ENCODE measurements around the gene ANKS1B.

Gene ANKS1B

GRCh38 chr12:99135376-99135775, 849.4 kb downstream of the ANKS1B start:
- no peak for DNase-seq

- DNase-seq, result no peak
These were observed 851.3 kb downstream of the ANKS1B start for GRCh38 chr12:99133401-99133800.

GRCh38 chr12:99131751-99132199, 853.0 kb downstream of the ANKS1B start:
- DNase-seq, result peak in 41 of 56 donors; percentile 3 to 81 (median 43)

GRCh38 chr12:99130808-99131553, 853.8 kb downstream of the ANKS1B start:
- DNase-seq, result no peak

- no peak for DNase-seq
These were observed 856.4 kb downstream of the ANKS1B start for GRCh38 chr12:99128246-99128802.

- no peak for DNase-seq
These were observed 861.8 kb downstream of the ANKS1B start for GRCh38 chr12:99122959-99123358.

GRCh38 chr12:99122496-99122895, 862.2 kb downstream of the ANKS1B start:
- DNase-seq, result peak in 1 of 56 donors; percentile 18

GRCh38 chr12:99121546-99121945, 863.2 kb downstream of the ANKS1B start:
- DNase-seq, result no peak

GRCh38 chr12:99119943-99120342, 864.8 kb downstream of the ANKS1B start:
- no peak for DNase-seq

- peak in 13 of 56 donors; percentile 5 to 71 (median 41) for DNase-seq
These were observed 865.3 kb downstream of the ANKS1B start for GRCh38 chr12:99119449-99119848.

GRCh38 chr12:99111600-99111999, 873.1 kb downstream of the ANKS1B start:
- DNase-seq, result peak in 14 of 56 donors; percentile 1 to 50 (median 18)

- DNase-seq, result no peak
These were observed 873.9 kb downstream of the ANKS1B start for GRCh38 chr12:99110868-99111267.

GRCh38 chr12:99110212-99110611, 874.5 kb downstream of the ANKS1B start:
- DNase-seq, result no peak

- DNase-seq, result no peak
These were observed 875.8 kb downstream of the ANKS1B start for GRCh38 chr12:99108924-99109323.

- no peak for DNase-seq
These were observed 885.0 kb downstream of the ANKS1B start for GRCh38 chr12:99099786-99100185.

- DNase-seq, result no peak
These were observed 887.6 kb downstream of the ANKS1B start for GRCh38 chr12:99097171-99097570.

GRCh38 chr12:99093166-99093565, 891.6 kb downstream of the ANKS1B start:
- DNase-seq, result no peak

- no peak for DNase-seq
These were observed 892.5 kb downstream of the ANKS1B start for GRCh38 chr12:99092100-99092851.

- no peak for DNase-seq
These were observed 897.5 kb downstream of the ANKS1B start for GRCh38 chr12:99087278-99087677.

GRCh38 chr12:99079811-99080210, 904.9 kb downstream of the ANKS1B start:
- DNase-seq, result no peak

GRCh38 chr12:99068993-99069747, 915.6 kb downstream of the ANKS1B start:
- no peak for DNase-seq

Measured in nucleus accumbens (tissue), 56 donors.